GM18526 (cell line): Measurements from ENCODE around the gene EGFL7.

Experiments
- POLR2A ChIP-seq: IDR thresholded peaks from 3 replicates; pipeline ENCODE4 v1.6.1; 2011; ENCODE audit not compliant: insufficient read length; ENCODE audit errors: extremely low read depth

Gene EGFL7

DNA sequence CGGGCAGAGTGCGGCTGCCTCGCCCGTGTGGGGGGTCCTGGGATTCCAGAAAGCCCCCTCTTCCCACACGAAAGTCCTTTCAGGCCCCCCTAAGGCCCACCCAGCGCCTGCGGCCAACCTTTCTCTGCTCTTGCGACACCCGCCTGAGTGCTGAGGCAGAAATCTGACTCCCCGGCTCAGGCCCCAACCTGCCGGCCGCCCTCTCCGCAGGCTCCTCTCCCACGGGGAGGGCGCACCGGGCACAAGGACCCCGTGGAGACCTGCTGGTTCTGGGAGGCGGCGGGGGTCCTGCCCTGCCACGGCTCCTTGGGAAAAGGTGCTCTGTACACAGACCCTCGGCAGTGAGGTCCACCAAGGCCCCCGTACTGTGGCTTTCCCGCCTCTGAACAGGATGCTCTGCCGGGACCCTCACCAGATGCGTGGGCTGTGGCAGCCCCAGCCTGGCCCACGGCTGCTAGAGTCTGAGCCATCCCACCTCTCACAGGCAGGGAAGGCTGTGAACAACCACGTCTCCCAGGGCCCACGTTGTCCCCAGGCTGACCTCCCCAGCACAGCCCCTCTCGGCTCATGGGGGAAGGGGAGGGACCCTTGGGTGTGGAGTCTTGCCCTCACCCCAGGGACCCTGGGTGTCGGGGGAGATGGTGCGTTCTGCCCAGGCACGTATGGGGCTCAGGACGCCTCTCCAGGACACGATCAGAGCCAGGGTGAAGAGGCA lies 41.5 kb upstream of the EGFL7 start:
- TF ChIP-seq POLR2A = no peak

DNA sequence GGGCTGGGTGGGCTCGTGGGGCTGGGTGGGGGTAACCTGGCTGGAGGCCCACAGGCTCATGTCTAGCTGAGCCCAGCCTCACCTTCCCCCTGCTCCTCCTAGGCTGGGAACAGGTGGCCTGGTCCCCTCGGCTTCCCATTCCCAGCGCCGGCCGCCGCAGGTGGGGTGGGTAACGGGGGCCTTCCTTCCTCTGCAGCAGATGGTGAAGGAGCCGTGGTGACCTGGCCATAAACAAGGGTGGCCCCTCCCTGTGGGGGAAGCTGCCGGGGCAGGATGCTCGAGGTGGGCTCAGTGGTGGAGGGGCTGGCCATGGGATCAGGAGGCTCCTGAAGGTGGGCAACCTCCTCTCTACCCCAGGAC lies 41.0 kb upstream of the EGFL7 start:
- no peak for TF ChIP-seq POLR2A

- no peak for TF ChIP-seq POLR2A
These were observed 40.2 kb upstream of the EGFL7 start for GRCh38 chr9:136622538-136622948.

DNA sequence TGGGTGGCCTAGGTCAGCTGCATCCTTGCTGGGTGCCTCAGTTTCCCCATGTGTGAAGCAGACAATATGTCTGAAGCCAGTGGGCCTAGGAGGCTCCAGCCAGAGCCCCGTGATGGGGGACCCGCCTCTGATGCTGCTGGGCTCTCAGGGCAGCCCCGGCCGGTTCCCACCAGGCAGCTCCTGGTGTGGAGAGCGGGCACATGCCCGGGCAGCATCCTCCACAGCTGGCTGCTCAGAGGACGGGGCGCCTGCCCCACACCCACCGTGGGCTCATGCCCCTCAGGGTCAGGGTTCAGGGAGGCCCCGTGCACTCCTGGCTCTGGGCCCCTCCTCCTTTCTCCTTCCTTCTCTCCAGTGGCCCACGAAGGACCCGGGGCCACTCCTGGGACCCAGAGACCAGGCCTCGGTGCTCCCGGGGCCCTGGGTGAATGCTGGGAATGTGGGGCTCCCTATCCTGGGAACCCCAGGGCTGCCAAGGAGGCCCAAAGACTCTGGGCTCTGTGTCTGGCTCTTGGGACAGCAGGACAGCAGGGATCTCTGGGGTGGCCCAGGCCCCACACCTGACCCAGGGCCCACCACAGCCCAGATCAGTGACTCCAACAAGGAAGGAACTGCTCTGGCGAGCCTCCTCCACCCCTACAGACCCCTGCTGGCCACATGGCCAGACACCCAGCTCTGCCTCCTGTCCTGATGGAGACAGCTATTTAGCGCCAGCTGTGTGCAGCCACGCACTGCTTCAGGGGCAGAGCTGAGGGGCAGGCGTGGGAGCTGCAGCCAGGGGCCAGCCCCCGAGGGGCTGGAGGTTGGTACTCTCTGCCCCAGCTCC lies 39.5 kb upstream of the EGFL7 start:
- TF ChIP-seq POLR2A = no peak

- TF ChIP-seq POLR2A = no peak
These were observed 38.9 kb upstream of the EGFL7 start for GRCh38 chr9:136623842-136624183.

DNA sequence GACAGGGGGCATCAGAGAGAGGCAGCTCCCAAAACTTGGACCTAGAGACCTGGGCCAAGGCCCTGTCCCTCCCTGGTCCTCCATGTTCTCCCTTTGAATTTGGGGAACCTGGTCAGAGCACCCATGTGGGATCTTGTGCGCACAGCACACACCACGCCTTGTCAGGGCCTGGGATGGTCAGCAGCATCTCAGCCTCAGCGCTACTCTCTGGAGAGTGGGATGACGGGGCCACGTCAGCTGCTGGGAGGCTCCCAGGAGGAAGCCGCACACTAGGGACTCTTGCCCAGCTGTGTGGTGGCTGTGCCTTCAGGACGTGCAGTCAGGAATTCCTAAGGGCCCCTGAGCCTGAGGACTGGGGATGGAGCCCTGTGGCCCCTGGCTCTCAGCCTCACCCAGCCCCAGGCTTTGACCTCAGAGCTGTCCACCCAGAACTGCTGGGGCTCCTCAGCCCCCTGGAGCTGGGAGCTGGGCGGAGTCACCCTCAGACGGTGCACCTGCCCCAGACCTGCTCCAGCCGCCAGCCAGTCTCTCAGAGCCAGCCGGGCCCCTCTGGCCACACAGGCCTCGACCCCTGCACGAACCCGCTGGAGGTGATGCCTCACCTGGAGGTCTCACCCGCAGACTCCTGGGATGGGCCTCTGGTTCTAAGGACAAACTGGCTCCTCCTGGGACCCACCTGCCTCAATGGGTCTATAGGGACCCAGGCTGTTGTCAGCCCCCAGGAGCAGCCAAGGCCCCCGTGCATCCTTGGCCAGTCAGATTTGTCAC lies 38.3 kb upstream of the EGFL7 start:
- TF ChIP-seq POLR2A = no peak

- no peak for TF ChIP-seq POLR2A
These were observed 37.3 kb upstream of the EGFL7 start for GRCh38 chr9:136625101-136626065.

GRCh38 chr9:136626066-136626725 lies 36.5 kb upstream of the EGFL7 start:
- TF ChIP-seq POLR2A = no peak

- no peak for TF ChIP-seq POLR2A
These were observed 35.7 kb upstream of the EGFL7 start for GRCh38 chr9:136626740-136627642.

GRCh38 chr9:136627703-136628102 lies 35.0 kb upstream of the EGFL7 start:
- no peak for TF ChIP-seq POLR2A

- no peak for TF ChIP-seq POLR2A
These were observed 34.4 kb upstream of the EGFL7 start for GRCh38 chr9:136628268-136628667.

DNA sequence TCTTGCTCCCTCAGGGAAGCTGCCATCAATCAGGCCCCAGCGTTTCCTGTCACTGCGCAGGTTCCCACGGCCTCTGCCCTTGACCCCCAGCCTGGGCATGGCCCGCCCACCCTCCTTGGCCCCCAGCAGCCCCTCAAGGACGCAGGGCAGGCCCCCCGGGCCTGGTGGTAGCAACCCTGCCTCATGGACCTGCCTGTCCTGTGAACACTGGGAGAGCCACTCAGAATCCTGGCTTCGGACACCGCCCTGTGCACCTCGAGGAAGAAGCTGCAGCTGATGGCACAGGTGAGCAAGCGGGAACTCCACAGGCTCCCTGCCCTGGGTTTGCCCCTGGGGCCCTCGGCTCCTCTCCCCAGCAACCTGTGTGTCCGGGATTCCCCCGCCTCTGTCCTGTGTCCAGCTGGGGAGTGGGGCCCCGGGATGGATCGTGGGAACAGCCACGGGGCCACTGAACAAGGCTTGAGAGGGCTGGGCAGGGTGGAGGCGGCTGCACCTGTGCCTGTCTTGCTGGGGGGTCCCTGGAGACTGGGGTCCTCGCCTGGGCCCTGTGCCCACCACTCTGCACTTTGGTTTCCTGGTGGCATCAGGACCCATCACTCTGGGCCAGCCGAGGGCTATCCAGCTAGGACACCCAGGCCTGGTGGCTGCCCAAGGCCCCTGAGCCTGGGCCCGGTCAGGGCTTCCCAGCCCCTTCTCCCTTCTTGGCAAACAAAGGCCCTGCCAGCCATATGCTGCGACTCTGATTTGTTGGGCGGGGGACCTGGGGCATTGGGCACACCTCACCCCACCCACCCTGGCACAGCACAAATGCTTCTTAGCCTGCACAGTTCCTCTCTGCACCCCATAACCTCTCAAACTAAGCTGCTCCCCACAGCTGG lies 33.5 kb upstream of the EGFL7 start:
- no peak for TF ChIP-seq POLR2A
